Measurements from ENCODE around the gene TBCD.

- TF ChIP-seq EZH2 (IDR thresholded peaks at IDR 0.05; ENCODE audit: insufficient read depth, poor library complexity, severe bottlenecking) (no peak), EZH2phosphoT487 (IDR thresholded peaks at IDR 0.05; ENCODE audit: insufficient read depth, low read depth) (no peak)
These were observed 138.5 kb downstream of the TBCD start for GRCh38 chr17:82890339-82890730.
